Measurements from ENCODE around the gene LGALS13.
"Not testable (repeated sequence)": the region's sequence is repeated elsewhere in the genome, so short reads cannot be mapped to it uniquely, and the experiment has no call there.

LGALS13 gene

GRCh38 chr19:39613597-39613996, 11.3 kb downstream of the LGALS13 start:
- no peak for DNase-seq (ENCODE audit: low read depth in 2 of 3, low spot score in 1 of 3)

DNA sequence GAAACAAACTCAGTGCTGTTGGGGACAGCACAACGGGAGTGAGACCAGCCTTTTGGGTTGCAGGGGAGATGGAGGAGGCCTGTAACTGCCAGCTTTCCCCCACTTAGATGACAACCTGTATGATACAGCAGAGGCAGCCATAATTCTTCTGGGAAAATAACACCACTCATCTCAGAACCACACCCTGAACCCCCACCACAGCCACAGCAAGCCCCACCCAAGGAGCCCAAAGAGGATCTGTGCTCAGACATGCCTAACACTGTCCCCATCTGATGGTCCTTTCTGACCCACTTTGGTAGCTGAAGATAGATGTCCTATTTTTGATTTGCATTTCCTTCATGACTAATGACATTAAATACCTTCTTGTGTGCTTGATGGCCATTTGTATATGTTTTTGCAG, 15.4 kb downstream of the LGALS13 start:
- no peak for DNase-seq (ENCODE audit: low read depth in 2 of 3, low spot score in 1 of 3)

- DNase-seq (ENCODE audit: low read depth in 2 of 3, low spot score in 1 of 3): no peak
Observed at GRCh38 chr19:39623946-39624345, 21.6 kb downstream of the LGALS13 start.

GRCh38 chr19:39627631-39628030, 25.3 kb downstream of the LGALS13 start:
- not testable (repeated sequence) for DNase-seq (ENCODE audit: low read depth in 2 of 3, low spot score in 1 of 3)

DNA sequence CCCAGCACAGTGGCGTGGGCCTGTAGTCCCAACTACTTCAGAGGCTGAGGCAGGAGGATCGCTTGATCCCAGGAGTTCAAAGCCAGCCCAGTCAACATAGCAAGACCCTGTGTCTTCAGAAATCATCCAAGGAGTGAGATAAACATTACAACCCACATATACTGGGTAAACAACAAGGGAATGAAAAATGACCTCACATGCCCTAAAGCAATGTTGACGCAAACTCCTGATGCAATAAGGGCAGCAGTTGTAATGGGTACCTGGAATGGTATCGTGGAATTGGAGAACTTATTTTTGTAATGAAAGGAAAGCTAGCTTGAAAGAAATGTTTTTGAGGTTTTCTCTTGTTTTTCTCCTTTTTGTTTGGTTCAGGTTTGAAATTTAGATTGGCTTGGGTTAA, 28.9 kb downstream of the LGALS13 start:
- DNase-seq (ENCODE audit: low read depth in 2 of 3, low spot score in 1 of 3): no peak

DNA sequence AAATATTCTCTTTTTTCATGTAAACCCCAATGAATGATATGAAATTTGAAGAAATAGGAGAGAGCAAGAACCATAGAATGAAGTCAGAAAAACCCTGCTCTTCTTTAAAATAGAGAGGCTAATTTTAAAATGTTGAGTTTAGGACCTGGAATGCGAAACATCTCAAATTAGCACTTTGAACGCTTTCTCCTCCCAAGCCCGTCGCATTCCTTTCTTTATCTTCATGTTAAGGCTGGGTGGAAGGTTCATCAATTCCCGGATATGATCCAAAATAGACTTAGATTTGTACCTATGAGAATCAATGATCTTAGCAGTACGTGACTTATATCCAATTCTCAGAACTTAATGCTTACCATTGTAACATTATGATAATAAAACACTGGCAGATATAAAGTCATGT, 29.3 kb downstream of the LGALS13 start:
- DNase-seq (ENCODE audit: low read depth in 2 of 3, low spot score in 1 of 3): no peak

DNA sequence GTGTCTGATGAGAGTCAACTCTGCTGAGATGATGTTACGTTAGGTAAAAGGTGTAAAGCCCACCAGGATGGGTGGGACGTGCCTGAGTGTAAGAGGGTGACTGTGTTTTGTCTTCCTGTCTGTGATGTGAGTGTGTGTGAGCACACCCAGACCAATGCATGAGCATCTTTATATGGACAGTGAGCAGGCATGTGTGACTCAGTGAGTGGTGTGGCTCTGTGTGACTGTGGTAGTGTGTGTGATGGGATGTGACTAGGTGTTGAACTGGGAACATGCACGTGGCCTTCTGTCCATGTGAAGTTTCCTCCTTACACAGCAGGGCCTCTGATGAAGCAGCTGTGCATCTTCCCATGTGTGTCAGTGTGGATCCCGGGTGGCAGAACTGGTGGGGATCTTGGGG, 35.6 kb downstream of the LGALS13 start:
- no peak for DNase-seq (ENCODE audit: low read depth in 2 of 3, low spot score in 1 of 3)

DNA sequence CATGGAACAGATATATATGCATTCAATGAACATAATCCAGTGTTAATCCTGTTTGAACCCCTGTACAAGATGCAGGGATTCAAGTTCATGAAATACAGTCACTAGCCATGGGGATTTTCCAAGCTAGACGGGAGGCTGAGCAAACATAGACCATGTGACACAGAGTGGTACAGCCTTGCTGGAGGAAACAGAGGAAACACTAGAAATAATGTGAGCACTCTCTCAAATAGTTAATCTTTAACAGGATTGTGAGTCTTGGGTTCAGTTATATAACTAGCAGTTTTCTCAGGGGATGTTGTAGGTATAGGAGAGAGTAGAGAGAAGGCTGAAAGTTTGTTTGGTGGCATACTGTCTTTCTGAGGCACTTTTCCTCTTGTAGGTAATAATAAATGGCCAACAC, 39.4 kb downstream of the LGALS13 start:
- no peak for DNase-seq (ENCODE audit: low read depth in 2 of 3, low spot score in 1 of 3)

- no peak for DNase-seq (ENCODE audit: low read depth in 2 of 3, low spot score in 1 of 3)
Observed at GRCh38 chr19:39643591-39643990, 41.3 kb downstream of the LGALS13 start.

DNA sequence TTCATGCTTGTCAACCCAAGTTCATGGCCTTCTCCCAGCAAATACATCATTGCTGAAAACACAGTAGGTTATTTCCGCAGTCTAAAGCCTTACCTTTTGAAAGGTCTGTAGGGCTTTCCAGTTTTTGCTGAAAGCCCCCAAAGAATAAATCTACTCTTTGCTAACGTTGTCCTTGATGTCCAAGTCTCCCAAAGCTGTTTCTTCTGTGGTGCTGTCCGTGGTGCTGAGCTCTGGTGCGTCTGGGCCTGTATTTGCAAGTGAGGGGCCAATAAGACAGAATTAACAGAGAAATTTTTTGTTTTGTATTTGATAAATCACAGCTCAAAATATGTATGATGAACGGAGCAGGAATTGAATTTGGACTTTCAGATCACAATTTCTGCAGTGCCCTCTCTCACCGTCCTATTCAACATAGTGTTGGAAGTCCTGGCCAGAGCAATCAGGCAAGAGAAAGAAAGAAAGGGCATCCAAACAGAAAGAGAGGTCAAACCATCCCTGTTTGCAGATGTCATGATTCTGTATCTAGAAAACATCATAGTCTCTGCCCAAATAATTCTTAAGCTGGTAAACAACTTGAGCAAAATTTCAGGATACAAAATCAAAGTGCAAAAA, 43.6 kb downstream of the LGALS13 start:
- DNase-seq (ENCODE audit: low read depth in 2 of 3, low spot score in 1 of 3): peak in 1 of 3 donors; percentile 6

- no peak for DNase-seq (ENCODE audit: low read depth in 2 of 3, low spot score in 1 of 3)
Observed at GRCh38 chr19:39647918-39648317, 45.6 kb downstream of the LGALS13 start.

DNA sequence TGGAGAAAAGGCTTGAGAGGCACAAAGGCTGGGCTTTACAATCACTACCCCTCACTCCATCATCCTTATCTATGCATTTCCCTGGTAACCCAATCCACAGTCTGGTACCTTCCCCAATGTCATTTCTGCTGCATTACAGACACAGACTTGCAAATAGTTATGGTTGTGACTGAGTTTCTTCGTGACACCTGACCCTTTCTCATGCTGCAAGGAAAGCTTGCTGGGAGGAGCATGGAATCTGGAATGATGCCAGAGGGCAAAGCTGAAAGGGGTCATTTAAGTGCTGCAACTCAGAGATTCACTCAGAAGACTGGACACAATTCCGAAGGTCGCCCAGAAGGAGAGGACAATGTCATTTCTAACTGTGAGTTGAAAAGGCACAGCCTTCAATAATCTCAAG, 53.3 kb downstream of the LGALS13 start, which contains the start of gene LGALS16:
Gene LGALS16, plus strand, starts transcription at position 301 of the 400 bp plus-strand sequence. Its CDS starts 49 bp downstream, at position 350.
- no peak for DNase-seq (ENCODE audit: low read depth in 2 of 3, low spot score in 1 of 3)

Data from stimulated activated CD4-positive, alpha-beta T cell treated with anti-CD3 and anti-CD28 coated beads, Interleukin-12 subunit alpha, Interleukin-12 subunit beta, amount 100 ng/mL, for 48 hours (primary cell).